Stimulated activated CD4-positive, alpha-beta T cell treated with anti-CD3 and anti-CD28 coated beads, Interleukin-15, amount 100 ng/mL, for 24 hours (primary cell): ENCODE results near the gene COG2.
"Not testable (repeated sequence)": the region's sequence is repeated elsewhere in the genome, so short reads cannot be mapped to it uniquely, and the experiment has no call there.

ENCODE experiments used
- DNase-seq: peaks from one replicate; pipeline ENCODE4 v3.0.0-alpha.2; 2020

The COG2 gene

GRCh38 chr1:230679192-230679591 lies 36.9 kb downstream of the COG2 start:
- no peak for DNase-seq

- DNase-seq, result no peak
Measured at GRCh38 chr1:230679825-230680224, 37.5 kb downstream of the COG2 start.

- DNase-seq, result no peak
Measured at GRCh38 chr1:230680300-230681025, 38.2 kb downstream of the COG2 start.

- DNase-seq, result no peak
Measured at GRCh38 chr1:230681599-230681998, 39.3 kb downstream of the COG2 start.

- DNase-seq, result no peak
Measured at GRCh38 chr1:230682274-230682673, 40.0 kb downstream of the COG2 start.

GRCh38 chr1:230682882-230683610 lies 40.8 kb downstream of the COG2 start:
- no peak for DNase-seq

GRCh38 chr1:230684146-230684545 lies 41.9 kb downstream of the COG2 start:
- no peak for DNase-seq

GRCh38 chr1:230684998-230685397 lies 42.7 kb downstream of the COG2 start:
- DNase-seq, result no peak

- DNase-seq, result no peak
Measured at GRCh38 chr1:230686747-230687146, 44.5 kb downstream of the COG2 start.

- DNase-seq, result no peak
Measured at GRCh38 chr1:230690101-230690500, 47.8 kb downstream of the COG2 start.

GRCh38 chr1:230691615-230692014 lies 49.3 kb downstream of the COG2 start:
- DNase-seq, result no peak

GRCh38 chr1:230693221-230693620 lies 50.9 kb downstream of the COG2 start:
- no peak for DNase-seq

GRCh38 chr1:230693777-230694176 lies 51.5 kb downstream of the COG2 start:
- no peak for DNase-seq

GRCh38 chr1:230694464-230694863 lies 52.2 kb downstream of the COG2 start:
- DNase-seq, result no peak

GRCh38 chr1:230694991-230695390 lies 52.7 kb downstream of the COG2 start:
- no peak for DNase-seq

GRCh38 chr1:230696218-230696617 lies 53.9 kb downstream of the COG2 start:
- DNase-seq, result no peak

GRCh38 chr1:230696722-230697437 lies 54.6 kb downstream of the COG2 start:
- DNase-seq, result no peak

- DNase-seq, result no peak
Measured at GRCh38 chr1:230698130-230698529, 55.8 kb downstream of the COG2 start.

GRCh38 chr1:230698964-230699363 lies 56.7 kb downstream of the COG2 start:
- DNase-seq, result not testable (repeated sequence)

- DNase-seq, result no peak
Measured at GRCh38 chr1:230699716-230700115, 57.4 kb downstream of the COG2 start.

- no peak for DNase-seq
Measured at GRCh38 chr1:230700132-230700531, 57.9 kb downstream of the COG2 start.

GRCh38 chr1:230701434-230701833 lies 59.2 kb downstream of the COG2 start:
- no peak for DNase-seq

- no peak for DNase-seq
Measured at GRCh38 chr1:230701895-230702768, 59.9 kb downstream of the COG2 start.
